Stomach (tissue), 9 donors: ENCODE results near the gene CCNF. TPM values are rescaled to one million over a fixed set of nuclear protein-coding genes. Genes with fewer than 3 reads are reported as not detected.
"Not testable (repeated sequence)": the region's sequence is repeated elsewhere in the genome, so short reads cannot be mapped to it uniquely, and the experiment has no call there.

Experiments
- DNase-seq, 2 donors: peaks; one replicate each; pipeline versions ENCODE4 v3.0.0 to v3.0.0-alpha.2; 2013 to 2019
- H3K27ac ChIP-seq, 5 donors: fragments of 200-600 bp in 4 of 5; sonication (generic) in 4 of 5; one replicate each; pipeline ENCODE4 v1.5.1; 2013 to 2019; ENCODE audit warnings: mild to moderate bottlenecking in 1 of 5, moderate library complexity in 1 of 5
- H3K27me3 ChIP-seq, 3 donors: fragments of 200-600 bp; sonication (generic); one replicate each; pipeline ENCODE4 v1.5.1; 2017 to 2019; ENCODE audit warnings: mixed run types in 1 of 3
- H3K36me3 ChIP-seq, 4 donors: fragments of 200-600 bp; sonication (generic); 1 replicate in 3 of 4; 2 replicates in 1 of 4; pipeline ENCODE4 v1.5.1; 2016 to 2019
- H3K4me1 ChIP-seq, 4 donors: fragments of 200-600 bp; sonication (generic); one replicate each; pipeline ENCODE4 v1.5.1; 2016 to 2019
- H3K4me3 ChIP-seq, 4 donors: fragments of 200-600 bp; sonication (generic) in 3 of 4; one replicate each; pipeline ENCODE4 v1.5.1; 2016 to 2019; ENCODE audit warnings: mild to moderate bottlenecking in 1 of 4
- H3K9me3 ChIP-seq, 4 donors: fragments of 200-600 bp; sonication (generic); one replicate each; pipeline ENCODE4 v1.5.1; 2016 to 2019
- CTCF ChIP-seq, 7 experiments: fragments of 450-650 bp in 4 of 7; fragments of 200-600 bp in 3 of 7; sonication (generic) in 3 of 7; IDR thresholded peaks; one replicate each; pipeline ENCODE4 v1.5.1; 2016 to 2019; ENCODE audit warnings: antibody characterized with exemption in 7 of 7, control low read depth in 2 of 7, mild to moderate bottlenecking in 1 of 7
- EP300 ChIP-seq: sonication (generic); formaldehyde crosslinking; IDR thresholded peaks from one replicate; pipeline ENCODE4 v1.6.1; 2017; ENCODE audit warnings: antibody characterized with exemption
- POLR2A ChIP-seq, 4 donors: fragments of 450-650 bp; IDR thresholded peaks; one replicate each; pipeline ENCODE4 v1.6.1; 2016; ENCODE audit warnings: antibody characterized with exemption in 4 of 4, control low read depth in 2 of 4, mild to moderate bottlenecking in 1 of 4, moderate library complexity in 1 of 4
- POLR2AphosphoS5 ChIP-seq, 3 donors: sonication (generic); formaldehyde crosslinking; IDR thresholded peaks; one replicate each; pipeline ENCODE4 v1.6.1; 2016; ENCODE audit warnings: antibody characterized with exemption in 3 of 3
- WGBS, 5 donors: extraction: QIAGEN DNeasy Blood & Tissue Kit in 3 of 5; methylation state at CpG; one replicate each; pipeline versions ENCODE4 v1.1.5 to v1.1.7; 2013 to 2018; 5-methylcytosine and 5-hydroxymethylcytosine counted together
- intact Hi-C: fragments of 100-400 bp; cut with DNase I; formaldehyde crosslinking; loops from one replicate; pipeline ENCODE4 v1.15.1; 2023; ENCODE audit warnings: low total_unique reads
- polyA plus RNA-seq, 3 donors: library from polyadenylated mRNA; stranded (reverse); fragments of 200-250 nt; gene quantifications; one replicate each; pipeline ENCODE4 v1.2.3, GENCODE V29; 2013
- total RNA-seq, 5 donors: library from RNA; depleted of rRNA; stranded (reverse); fragments of >200 nt; gene quantifications; one replicate each; pipeline versions ENCODE4 v1.1.0 to v1.2.3, GENCODE V29; 2014 to 2016
- donor health status: healthy with polysubstance abuse.
- donor health status: Bipolar disorder and iron deficiency.
- donor health status: healthy.

CCNF gene
- total and polyA plus RNA-seq, 8 donors, result 0.46 to 7.8 (median 2.9) TPM

GRCh38 chr16:2477327-2477726, 48.1 kb downstream of the CCNF start:
- no peak overlapping the region for H3K27ac ChIP-seq
- WGBS, 5 donors, result 86 to 94% (median 90%) methylated on average over 3 of the region's 3 CpGs
- peaks cover 11 to 15% (median 13%) of the 10 kb centered on the region in 3 donors for H3K27me3 ChIP-seq
- TF ChIP-seq CTCF (IDR thresholded peaks at IDR 0.05), result no peak
- no peak for TF ChIP-seq POLR2AphosphoS5 (IDR thresholded peaks at IDR 0.05)
- no peak for DNase-seq
- H3K4me1 ChIP-seq, result peaks cover 46 to 65% (median 56%) of the 10 kb centered on the region in 4 donors
- H3K9me3 ChIP-seq, result no peaks in the 10 kb centered on the region
- peaks cover 0 to 5% (median 2%) of the 10 kb centered on the region in 4 donors for H3K36me3 ChIP-seq
- intact Hi-C loops, result no loop called here
- H3K4me3 ChIP-seq, result no peak overlapping the region

- Histone ChIP-seq H3K27me3 (peaks cover 3 to 5% (median 4%) of the 10 kb centered on the region in 3 donors), H3K4me1 (peaks cover 46 to 69% (median 59%) of the 10 kb centered on the region in 4 donors), H3K36me3 (peaks cover 0 to 5% (median 2%) of the 10 kb centered on the region in 4 donors), H3K27ac (no peak overlapping the region), H3K9me3 (no peaks in the 10 kb centered on the region), H3K4me3 (no peak overlapping the region)
- intact Hi-C loops, result no loop called here
- no peak for DNase-seq
- no peak for TF ChIP-seq POLR2AphosphoS5 (IDR thresholded peaks at IDR 0.05)
- TF ChIP-seq POLR2A (IDR thresholded peaks at IDR 0.05), result no peak
- no peak for TF ChIP-seq CTCF (IDR thresholded peaks at IDR 0.05)
- TF ChIP-seq EP300, result no peak
- WGBS, 5 donors, result 52 to 70% (median 61%) methylated on average over 8 of the region's 8 CpGs
These were observed 49.0 kb downstream of the CCNF start for GRCh38 chr16:2478279-2478678.

GRCh38 chr16:2479996-2480395, 50.7 kb downstream of the CCNF start:
- DNase-seq, H3K4me3 ChIP-seq, H3K27ac ChIP-seq, intact Hi-C loops, H3K9me3 ChIP-seq, H3K27me3 ChIP-seq, H3K36me3 ChIP-seq: not testable (repeated sequence)
- 93 to 96% (median 95%) methylated on average over 8 to 10 of the region's 10 CpGs for WGBS, 5 donors
- H3K4me1 ChIP-seq, result peaks cover 31 to 74% (median 57%) of the 10 kb centered on the region in 4 donors

GRCh38 chr16:2480948-2481347, 51.7 kb downstream of the CCNF start:
- peak in 1 of 2 donors; percentile 79 for DNase-seq

More at GRCh38 chr16:2480948-2481347, 51.7 kb downstream of the CCNF start:
- H3K4me3 ChIP-seq, result no peak overlapping the region
- no peak for TF ChIP-seq CTCF (IDR thresholded peaks at IDR 0.05)
- peak in 2 of 3 donors; percentile 7 to 9 for TF ChIP-seq POLR2AphosphoS5 (IDR thresholded peaks at IDR 0.05)
- intact Hi-C loops, result no loop called here
- H3K27me3 ChIP-seq, result no peaks in the 10 kb centered on the region
- H3K27ac ChIP-seq, result peak overlapping the region in 3 of 5 donors; percentile 14 to 32 (median 30)
- peaks cover 0 to 6% (median 4%) of the 10 kb centered on the region in 4 donors for H3K36me3 ChIP-seq
- 31 to 57% (median 44%) methylated on average over 11 to 12 of the region's 12 CpGs for WGBS, 5 donors
- peaks cover 24 to 67% (median 51%) of the 10 kb centered on the region in 4 donors for H3K4me1 ChIP-seq
- no peaks in the 10 kb centered on the region for H3K9me3 ChIP-seq
